22Rv1 (cell line): ENCODE measurements around the gene SUN5.
"Not testable (repeated sequence)": the region's sequence is repeated elsewhere in the genome, so short reads cannot be mapped to it uniquely, and the experiment has no call there.

Source experiments
- H3K27ac ChIP-seq: fragments of 450-650 bp; 2 replicates; pipeline ENCODE4 v1.5.1; 2017
- ZFX ChIP-seq: fragments of 450-650 bp; IDR thresholded peaks from 2 replicates; pipeline ENCODE4 v1.6.1; 2017; ENCODE audit warnings: antibody characterized with exemption, borderline replicate concordance
- TF ChIP-seq, protein P1 (sequence below): fragments of 450-650 bp; IDR thresholded peaks from 2 replicates; pipeline ENCODE4 v1.5.1; 2017; ENCODE audit warnings: mild to moderate bottlenecking

The SUN5 gene

GRCh38 chr20:32977281-32978008 is 26.8 kb downstream of the SUN5 start:
- no peak overlapping the region for H3K27ac ChIP-seq
- TF ChIP-seq, protein P1, sequence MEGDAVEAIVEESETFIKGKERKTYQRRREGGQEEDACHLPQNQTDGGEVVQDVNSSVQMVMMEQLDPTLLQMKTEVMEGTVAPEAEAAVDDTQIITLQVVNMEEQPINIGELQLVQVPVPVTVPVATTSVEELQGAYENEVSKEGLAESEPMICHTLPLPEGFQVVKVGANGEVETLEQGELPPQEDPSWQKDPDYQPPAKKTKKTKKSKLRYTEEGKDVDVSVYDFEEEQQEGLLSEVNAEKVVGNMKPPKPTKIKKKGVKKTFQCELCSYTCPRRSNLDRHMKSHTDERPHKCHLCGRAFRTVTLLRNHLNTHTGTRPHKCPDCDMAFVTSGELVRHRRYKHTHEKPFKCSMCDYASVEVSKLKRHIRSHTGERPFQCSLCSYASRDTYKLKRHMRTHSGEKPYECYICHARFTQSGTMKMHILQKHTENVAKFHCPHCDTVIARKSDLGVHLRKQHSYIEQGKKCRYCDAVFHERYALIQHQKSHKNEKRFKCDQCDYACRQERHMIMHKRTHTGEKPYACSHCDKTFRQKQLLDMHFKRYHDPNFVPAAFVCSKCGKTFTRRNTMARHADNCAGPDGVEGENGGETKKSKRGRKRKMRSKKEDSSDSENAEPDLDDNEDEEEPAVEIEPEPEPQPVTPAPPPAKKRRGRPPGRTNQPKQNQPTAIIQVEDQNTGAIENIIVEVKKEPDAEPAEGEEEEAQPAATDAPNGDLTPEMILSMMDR: no peak
- no peak for TF ChIP-seq ZFX

GRCh38 chr20:32976746-32977145 is 27.5 kb downstream of the SUN5 start:
- no peak overlapping the region for H3K27ac ChIP-seq
- TF ChIP-seq, protein P1: no peak
- no peak for TF ChIP-seq ZFX

GRCh38 chr20:32975698-32976674 is 28.2 kb downstream of the SUN5 start:
- no peak overlapping the region for H3K27ac ChIP-seq
- TF ChIP-seq, protein P1: no peak
- TF ChIP-seq ZFX: no peak

GRCh38 chr20:32975121-32975520 is 29.1 kb downstream of the SUN5 start:
- H3K27ac ChIP-seq: not testable (repeated sequence)

GRCh38 chr20:32974204-32975064 is 29.8 kb downstream of the SUN5 start:
- not testable (repeated sequence) for H3K27ac ChIP-seq

DNA sequence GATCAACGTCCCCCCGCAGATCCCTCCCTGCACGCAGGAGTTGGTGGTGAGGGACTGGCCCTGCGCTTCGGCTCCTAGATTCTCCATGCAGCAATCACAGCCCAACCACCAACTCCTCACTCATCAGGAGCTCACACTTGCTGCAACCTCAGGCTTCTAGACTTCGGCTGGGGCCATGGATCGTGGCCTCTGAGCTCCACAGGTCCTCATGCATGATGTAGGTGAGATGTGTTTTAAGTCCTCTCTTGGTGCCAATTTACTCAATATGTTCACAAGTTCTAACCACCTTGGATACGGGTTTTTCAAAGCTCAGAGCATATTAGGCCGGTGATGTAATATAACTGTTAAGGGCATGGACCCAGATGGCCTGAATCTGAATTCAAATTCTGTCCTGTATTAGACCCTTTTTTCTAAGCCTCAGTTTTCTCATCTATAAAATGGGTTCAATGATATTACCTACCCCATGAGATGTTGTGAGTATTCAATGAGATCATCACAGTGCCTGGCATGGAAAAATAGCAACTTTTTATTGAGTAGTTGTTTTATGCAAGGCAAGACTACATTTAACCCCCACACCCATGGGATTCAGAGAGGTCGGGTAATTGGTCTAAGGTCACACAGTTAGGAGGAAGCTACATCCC is 31.0 kb downstream of the SUN5 start:
- TF ChIP-seq, protein P1: no peak
- no peak for TF ChIP-seq ZFX
- no peak overlapping the region for H3K27ac ChIP-seq

DNA sequence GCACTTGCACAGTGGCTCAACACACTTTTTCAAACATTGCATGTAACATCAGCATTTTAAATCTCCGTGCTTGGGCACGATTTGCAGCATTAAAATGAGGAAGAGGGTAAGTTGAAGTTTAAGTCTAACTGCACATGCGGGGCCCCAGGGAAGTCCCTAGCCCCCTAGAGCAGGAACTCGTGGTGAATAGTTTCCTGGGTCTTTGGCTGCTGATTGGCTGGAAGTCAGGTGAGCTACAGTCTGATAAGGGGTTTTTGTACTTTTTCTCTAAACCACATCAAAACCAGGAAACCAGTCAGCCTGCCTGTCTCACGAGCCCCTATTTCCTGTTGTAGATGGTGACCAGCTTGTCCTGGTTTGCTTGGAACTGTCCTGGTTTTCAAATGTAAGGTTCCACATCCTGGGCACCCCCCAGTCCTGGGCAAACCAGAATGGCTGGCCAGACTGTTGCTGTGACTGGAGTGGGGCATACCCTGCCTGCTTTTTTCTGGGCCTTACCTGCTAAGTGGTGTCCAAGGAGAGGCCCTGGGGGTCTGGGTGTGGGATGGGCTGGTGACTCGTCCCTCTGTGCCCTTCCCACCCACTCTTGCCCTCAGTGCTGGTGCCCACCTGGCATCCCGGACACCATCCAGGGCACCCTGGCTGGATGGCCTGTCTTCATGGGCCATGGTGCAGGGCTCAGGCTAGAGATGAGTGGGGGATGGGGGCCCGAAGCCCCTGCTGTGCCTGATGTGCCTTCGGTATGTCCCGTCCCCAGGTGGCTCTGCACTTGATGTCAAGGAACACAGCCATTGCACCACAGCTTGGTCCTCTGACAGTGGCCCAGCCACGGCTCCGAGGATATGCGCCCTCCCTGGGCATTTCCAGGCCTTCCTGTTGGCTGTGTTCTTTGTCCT is 31.8 kb downstream of the SUN5 start:
- TF ChIP-seq ZFX: no peak
- TF ChIP-seq, protein P1: no peak
- H3K27ac ChIP-seq: no peak overlapping the region
